ENCODE data around the gene CDCA4.
"Not testable (repeated sequence)": the region's sequence is repeated elsewhere in the genome, so short reads cannot be mapped to it uniquely, and the experiment has no call there.

- not testable (repeated sequence) for TF ChIP-seq CTCF, POLR2A (IDR thresholded peaks at IDR 0.05)
Measured at GRCh38 chr14:105032451-105032901, 11.6 kb upstream of the CDCA4 start.
